Endothelial cell of umbilical vein (primary cell): Measurements from ENCODE around the gene RASAL2.

Experiments used
- EZH2 ChIP-seq: IDR thresholded peaks from 2 replicates; pipeline ENCODE4 v1.6.1; 2012; ENCODE audit warnings: borderline replicate concordance, low read depth, mild to moderate bottlenecking, moderate library complexity, low read length, inconsistent platforms; ENCODE audit not compliant: severe bottlenecking
- FOS ChIP-seq: IDR thresholded peaks from 2 replicates; pipeline ENCODE4 v1.6.1; 2011; ENCODE audit warnings: mild to moderate bottlenecking, low read length, moderate library complexity, borderline replicate concordance; ENCODE audit not compliant: insufficient read depth
- JUN ChIP-seq: IDR thresholded peaks from 2 replicates; pipeline ENCODE4 v1.6.1; 2011; ENCODE audit warnings: borderline replicate concordance, low read depth; ENCODE audit not compliant: insufficient read length, insufficient read depth
- POLR2A ChIP-seq: IDR thresholded peaks from 2 replicates; pipeline ENCODE4 v1.6.1; 2012; ENCODE audit warnings: low read depth, mild to moderate bottlenecking, control low read depth, low read length
- POLR2AphosphoS5 ChIP-seq: IDR thresholded peaks from 2 replicates; pipeline ENCODE4 v1.6.1; 2012; ENCODE audit warnings: low read depth, mild to moderate bottlenecking, control low read depth, low read length, moderate library complexity; ENCODE audit not compliant: insufficient read depth
- TF ChIP-seq, protein P1 (sequence below), 2 donors: IDR thresholded peaks; 1 replicate in 1 of 2; 2 replicates in 1 of 2; pipeline ENCODE4 v1.5.1; 2011; ENCODE audit warnings: low read length in 2 of 2, mild to moderate bottlenecking in 2 of 2, moderate library complexity in 2 of 2, control low read depth in 1 of 2, inconsistent platforms in 1 of 2, low read depth in 1 of 2; ENCODE audit not compliant: insufficient read depth in 1 of 2; ENCODE audit errors: extremely low read depth in 1 of 2
- TF ChIP-seq, protein P2 (sequence below): IDR thresholded peaks from 2 replicates; pipeline ENCODE4 v1.6.1; 2011; ENCODE audit not compliant: insufficient read depth, insufficient read length

DNA sequence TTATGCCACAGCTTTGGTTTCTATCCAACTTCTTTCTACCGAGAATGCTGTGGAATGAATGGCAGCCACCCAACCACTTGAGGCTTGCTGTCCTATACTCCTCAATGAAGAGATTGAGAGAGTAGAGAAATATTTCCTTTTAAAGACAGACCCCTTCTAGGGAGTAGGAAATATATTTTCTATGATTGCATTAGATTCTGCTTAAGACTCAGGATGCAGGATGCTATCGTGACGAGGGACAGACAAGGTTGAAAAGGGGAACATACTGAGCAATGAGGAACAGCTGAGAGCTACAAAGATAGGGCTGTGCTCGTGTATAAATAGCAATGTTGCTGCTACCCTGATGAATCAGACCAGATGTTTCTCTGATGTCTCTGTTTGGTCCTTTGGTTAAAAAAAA lies 7.1 kb upstream of the RASAL2 start:
- TF ChIP-seq, protein P1, sequence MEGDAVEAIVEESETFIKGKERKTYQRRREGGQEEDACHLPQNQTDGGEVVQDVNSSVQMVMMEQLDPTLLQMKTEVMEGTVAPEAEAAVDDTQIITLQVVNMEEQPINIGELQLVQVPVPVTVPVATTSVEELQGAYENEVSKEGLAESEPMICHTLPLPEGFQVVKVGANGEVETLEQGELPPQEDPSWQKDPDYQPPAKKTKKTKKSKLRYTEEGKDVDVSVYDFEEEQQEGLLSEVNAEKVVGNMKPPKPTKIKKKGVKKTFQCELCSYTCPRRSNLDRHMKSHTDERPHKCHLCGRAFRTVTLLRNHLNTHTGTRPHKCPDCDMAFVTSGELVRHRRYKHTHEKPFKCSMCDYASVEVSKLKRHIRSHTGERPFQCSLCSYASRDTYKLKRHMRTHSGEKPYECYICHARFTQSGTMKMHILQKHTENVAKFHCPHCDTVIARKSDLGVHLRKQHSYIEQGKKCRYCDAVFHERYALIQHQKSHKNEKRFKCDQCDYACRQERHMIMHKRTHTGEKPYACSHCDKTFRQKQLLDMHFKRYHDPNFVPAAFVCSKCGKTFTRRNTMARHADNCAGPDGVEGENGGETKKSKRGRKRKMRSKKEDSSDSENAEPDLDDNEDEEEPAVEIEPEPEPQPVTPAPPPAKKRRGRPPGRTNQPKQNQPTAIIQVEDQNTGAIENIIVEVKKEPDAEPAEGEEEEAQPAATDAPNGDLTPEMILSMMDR (IDR thresholded peaks at IDR 0.05; ENCODE audit: extremely low read depth in 1 of 2, insufficient read depth in 1 of 2, low read depth in 1 of 2, low read length in 2 of 2): no peak
- TF ChIP-seq POLR2AphosphoS5 (no peak), EZH2 (no peak), FOS (no peak), POLR2A (no peak), JUN (no peak)
- TF ChIP-seq, protein P2, sequence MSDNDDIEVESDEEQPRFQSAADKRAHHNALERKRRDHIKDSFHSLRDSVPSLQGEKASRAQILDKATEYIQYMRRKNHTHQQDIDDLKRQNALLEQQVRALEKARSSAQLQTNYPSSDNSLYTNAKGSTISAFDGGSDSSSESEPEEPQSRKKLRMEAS: no peak
